K562 (cell line): ENCODE results near the gene NLGN2.

ENCODE experiments used
- CSDE1 ChIP-seq, 2 experiments: fragments of 450-650 bp; IDR thresholded peaks; 2 replicates each; pipeline ENCODE4 v1.6.1; 2016; ENCODE audit warnings: mild to moderate bottlenecking in 1 of 2
- ESRRA ChIP-seq: fragments of 450-650 bp; IDR thresholded peaks from 2 replicates; pipeline ENCODE4 v1.6.1; 2014; ENCODE audit warnings: low read depth, mild to moderate bottlenecking, moderate library complexity, borderline replicate concordance
- GABPA ChIP-seq: fragments of 200-800 bp; sonication (Bioruptor generic); conservative IDR thresholded peaks from 2 replicates; pipeline ENCODE4 v1.6.1; 2016; ENCODE audit warnings: low read depth, missing genetic modification characterization, missing compliant biosample characterization
- PRPF4 ChIP-seq: fragments of 200-400 bp; formaldehyde crosslinking; IDR thresholded peaks from one replicate; pipeline ENCODE4 v1.6.1; 2017; ENCODE audit warnings: low read length, low read depth, mild to moderate bottlenecking; ENCODE audit not compliant: insufficient read depth, poor library complexity, severe bottlenecking
- RAD51 ChIP-seq: fragments of 450-650 bp; IDR thresholded peaks from 2 replicates; pipeline ENCODE4 v1.7.1; 2016; ENCODE audit warnings: low read depth, mild to moderate bottlenecking, borderline replicate concordance
- RBM22 ChIP-seq: fragments of 200-400 bp; formaldehyde crosslinking; IDR thresholded peaks from 2 replicates; pipeline ENCODE4 v1.6.1; 2018; ENCODE audit warnings: low read length, low read depth; ENCODE audit not compliant: poor library complexity, severe bottlenecking
- TF ChIP-seq, protein P1 (sequence below): fragments of 450-650 bp; IDR thresholded peaks from 2 replicates; pipeline ENCODE4 v1.6.1; 2016; ENCODE audit warnings: missing biosample characterization, missing genetic modification characterization
- TF ChIP-seq, protein P2 (sequence below), 3 experiments: IDR thresholded peaks in 2 of 3; conservative IDR thresholded peaks in 1 of 3; 2 replicates each; pipeline ENCODE4 v1.5.1; 2011 to 2012; ENCODE audit warnings: low read length in 3 of 3, mild to moderate bottlenecking in 3 of 3, control low read depth in 2 of 3, improper control_type of control experiment in 1 of 3, inconsistent platforms in 1 of 3, low read depth in 1 of 3, mixed read lengths in 1 of 3, moderate library complexity in 1 of 3; ENCODE audit not compliant: insufficient read depth in 2 of 3

DNA sequence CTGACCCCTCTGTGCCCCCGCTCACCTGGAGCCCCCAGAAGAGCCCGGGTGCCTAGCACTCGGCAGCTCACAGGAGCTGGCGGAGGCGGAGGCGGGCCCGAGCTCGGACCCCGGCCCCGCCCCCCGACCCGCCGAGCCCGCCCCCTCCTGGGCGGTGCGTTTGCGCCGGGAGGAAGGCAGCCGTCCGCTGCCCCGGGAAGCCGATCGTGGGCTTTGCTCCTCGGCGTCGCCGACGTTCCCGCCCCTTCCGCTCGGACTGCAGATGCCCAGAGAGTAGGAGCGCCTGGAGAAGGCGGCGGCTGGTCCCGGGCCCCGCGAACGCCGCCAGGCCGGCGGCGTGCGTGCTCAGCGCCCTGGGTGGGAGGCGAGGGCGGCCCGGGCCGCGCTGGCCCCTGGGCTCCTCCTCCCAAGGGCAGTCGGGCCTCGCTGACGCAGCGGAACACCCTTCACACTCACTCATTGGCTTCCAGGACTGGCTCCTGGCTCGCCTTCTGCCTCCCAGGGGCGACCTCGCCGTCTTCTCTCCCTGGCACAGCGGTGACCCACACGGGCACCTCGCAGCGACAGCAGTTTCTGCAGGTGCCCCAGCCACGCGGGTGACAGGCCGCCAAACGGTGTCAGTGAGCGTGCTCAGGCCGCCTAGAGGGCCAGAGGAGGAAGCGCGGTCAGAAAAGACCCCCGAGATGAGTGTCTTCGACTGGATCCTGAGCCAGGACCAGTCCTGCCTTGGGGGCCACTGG is 13.0 kb upstream of the NLGN2 start, which contains the start of gene PLSCR3:
- TF ChIP-seq CSDE1 (IDR thresholded peaks at IDR 0.05) (no peak), GABPA (tag) (peak; percentile 62), PRPF4 (no peak), RBM22 (no peak), RAD51 (no peak), ESRRA (0 out of 2 replicates have a peak, but pooled peaks have one; percentile 29)
- TF ChIP-seq, protein P1, sequence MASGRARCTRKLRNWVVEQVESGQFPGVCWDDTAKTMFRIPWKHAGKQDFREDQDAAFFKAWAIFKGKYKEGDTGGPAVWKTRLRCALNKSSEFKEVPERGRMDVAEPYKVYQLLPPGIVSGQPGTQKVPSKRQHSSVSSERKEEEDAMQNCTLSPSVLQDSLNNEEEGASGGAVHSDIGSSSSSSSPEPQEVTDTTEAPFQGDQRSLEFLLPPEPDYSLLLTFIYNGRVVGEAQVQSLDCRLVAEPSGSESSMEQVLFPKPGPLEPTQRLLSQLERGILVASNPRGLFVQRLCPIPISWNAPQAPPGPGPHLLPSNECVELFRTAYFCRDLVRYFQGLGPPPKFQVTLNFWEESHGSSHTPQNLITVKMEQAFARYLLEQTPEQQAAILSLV, result no peak
- TF ChIP-seq, protein P2, sequence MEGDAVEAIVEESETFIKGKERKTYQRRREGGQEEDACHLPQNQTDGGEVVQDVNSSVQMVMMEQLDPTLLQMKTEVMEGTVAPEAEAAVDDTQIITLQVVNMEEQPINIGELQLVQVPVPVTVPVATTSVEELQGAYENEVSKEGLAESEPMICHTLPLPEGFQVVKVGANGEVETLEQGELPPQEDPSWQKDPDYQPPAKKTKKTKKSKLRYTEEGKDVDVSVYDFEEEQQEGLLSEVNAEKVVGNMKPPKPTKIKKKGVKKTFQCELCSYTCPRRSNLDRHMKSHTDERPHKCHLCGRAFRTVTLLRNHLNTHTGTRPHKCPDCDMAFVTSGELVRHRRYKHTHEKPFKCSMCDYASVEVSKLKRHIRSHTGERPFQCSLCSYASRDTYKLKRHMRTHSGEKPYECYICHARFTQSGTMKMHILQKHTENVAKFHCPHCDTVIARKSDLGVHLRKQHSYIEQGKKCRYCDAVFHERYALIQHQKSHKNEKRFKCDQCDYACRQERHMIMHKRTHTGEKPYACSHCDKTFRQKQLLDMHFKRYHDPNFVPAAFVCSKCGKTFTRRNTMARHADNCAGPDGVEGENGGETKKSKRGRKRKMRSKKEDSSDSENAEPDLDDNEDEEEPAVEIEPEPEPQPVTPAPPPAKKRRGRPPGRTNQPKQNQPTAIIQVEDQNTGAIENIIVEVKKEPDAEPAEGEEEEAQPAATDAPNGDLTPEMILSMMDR (IDR thresholded peaks at IDR 0.05 in 2 of 3, conservative IDR thresholded peaks at IDR 0.05 in 1 of 3; ENCODE audit: insufficient read depth in 2 of 3, low read depth in 1 of 3, low read length in 3 of 3), result peak; percentile 25 to 53 (median 44); a peak in 4 of 6 replicates
